ENCODE measurements around the gene ZNF300.
"Not testable (repeated sequence)": the region's sequence is repeated elsewhere in the genome, so short reads cannot be mapped to it uniquely, and the experiment has no call there.

ZNF300 gene

DNA sequence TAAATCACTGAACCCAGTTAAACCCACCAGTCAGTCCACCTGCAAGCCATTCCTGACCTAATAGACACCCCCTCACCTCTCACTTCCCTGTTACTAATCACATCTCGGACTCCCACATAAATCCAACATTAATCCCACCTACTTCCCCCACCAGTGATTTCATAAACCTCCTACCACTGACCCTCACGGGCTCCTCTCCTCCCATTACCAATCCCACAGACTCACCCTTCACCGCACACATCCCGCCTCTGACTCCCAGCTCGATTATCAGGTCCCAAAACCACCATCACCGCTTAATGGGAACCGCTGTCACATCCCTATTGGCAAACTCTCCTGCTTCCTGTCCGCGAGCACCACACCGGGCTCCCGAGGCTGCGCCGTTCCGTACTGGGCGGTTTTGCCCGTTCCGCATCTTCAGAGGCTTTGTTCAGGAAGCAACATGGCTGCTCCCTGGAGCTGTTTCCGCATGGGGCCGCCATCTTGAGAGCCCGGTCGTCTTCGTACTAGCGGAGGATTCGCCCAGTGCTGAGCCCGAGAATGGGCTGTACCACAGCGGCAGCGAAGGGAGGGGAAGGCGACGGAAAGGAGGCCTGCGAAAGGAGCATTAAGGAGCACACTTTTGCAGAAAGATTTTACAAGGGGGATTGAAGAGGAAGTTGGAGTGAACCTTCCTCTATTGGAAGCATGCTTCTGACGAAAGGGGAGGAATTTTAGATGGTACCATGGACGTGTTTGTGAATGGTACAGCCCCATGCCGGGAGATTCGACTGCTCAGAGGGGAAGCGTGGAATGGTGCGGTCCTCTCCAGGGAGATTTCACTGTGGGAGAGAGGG lies at the start of gene ZNF300:
Gene ZNF300, minus strand, starts transcription at position 502 of the 833 bp plus-strand sequence. CDS start 1,825 bp downstream, outside the sequence.
- peak; percentile 92 for DNase-seq

DNA sequence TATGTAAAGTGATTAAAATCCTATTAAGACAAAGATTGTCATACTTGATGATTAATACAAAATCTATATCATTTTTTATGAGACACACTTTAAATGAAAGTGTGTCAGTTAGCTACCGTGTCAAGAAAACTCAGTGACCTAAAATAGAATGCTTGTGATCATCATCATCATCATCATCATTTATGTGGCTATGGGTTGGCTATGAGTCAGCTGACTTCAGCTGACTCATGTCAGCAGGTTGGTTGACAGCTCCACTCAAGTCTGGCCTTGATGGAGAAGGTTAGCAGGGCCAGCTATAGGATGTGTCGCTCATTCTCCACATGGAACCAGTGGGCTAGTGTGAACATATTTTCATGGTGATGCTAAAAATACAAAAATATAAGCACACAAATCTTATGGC lies 43.8 kb upstream of the ZNF300 start:
- DNase-seq, result no peak

DNA sequence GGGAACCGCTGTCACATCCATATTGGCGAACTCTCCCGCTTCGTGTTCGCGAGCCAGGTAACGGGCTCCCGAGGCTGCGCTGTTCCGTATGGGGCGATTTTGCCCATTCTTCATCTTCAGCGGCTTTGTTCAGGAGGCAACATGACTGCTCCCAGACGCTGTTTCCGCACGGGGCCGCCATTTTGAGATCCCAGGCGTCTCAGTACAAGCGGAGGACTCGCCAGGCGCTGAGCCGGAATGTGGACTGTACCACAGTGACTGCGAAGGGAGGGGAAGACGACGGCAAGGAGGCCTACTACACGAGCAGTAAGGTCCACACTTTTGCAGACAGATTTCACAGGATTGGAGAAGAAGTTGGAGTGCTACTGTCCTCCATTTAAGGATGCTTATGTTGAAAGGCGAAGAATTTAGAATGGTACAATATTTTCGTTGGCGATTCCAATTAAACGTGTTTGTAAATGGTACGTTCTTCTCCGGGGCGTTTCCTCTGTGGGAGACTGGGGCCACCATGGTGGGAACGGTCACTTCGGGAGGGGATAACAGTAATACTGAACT lies 41.6 kb upstream of the ZNF300 start:
- no peak for DNase-seq

DNA sequence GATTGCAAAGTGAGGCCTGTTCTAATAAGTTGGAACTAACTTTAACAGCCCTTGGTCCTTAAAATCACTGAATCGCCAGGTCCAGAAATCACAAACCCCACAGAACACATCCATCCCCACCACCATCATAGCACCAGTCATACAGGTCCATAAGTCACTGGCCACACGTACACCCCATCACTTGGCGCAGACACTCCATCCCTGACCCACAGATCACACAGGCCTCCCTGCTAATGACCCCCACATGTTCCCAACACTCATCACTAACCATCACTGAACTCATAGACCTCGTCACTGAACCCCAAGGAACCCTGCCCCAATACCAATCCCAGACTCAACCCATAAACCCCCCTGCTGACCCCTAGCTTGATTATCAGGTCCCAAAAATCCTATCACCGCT lies 41.2 kb upstream of the ZNF300 start:
- DNase-seq, result no peak

DNA sequence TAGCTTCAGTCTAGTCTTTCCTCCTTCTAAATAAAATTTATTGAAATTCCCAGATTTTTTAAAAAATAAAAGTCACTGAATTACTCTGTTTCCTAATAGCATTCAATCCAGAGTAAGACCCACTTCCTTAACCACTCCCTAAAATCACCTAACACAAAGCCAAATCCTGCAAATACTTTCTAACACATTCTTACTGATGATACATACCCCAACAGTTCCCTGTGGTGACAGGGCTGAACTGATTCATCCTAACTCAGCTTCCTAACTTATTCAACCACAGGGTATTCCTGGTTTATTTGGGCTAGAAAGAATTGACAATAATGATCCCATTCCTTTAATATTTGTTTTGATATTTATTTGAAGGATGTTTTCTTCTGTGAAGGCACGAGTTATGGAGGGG lies 40.7 kb upstream of the ZNF300 start:
- DNase-seq, result no peak

DNA sequence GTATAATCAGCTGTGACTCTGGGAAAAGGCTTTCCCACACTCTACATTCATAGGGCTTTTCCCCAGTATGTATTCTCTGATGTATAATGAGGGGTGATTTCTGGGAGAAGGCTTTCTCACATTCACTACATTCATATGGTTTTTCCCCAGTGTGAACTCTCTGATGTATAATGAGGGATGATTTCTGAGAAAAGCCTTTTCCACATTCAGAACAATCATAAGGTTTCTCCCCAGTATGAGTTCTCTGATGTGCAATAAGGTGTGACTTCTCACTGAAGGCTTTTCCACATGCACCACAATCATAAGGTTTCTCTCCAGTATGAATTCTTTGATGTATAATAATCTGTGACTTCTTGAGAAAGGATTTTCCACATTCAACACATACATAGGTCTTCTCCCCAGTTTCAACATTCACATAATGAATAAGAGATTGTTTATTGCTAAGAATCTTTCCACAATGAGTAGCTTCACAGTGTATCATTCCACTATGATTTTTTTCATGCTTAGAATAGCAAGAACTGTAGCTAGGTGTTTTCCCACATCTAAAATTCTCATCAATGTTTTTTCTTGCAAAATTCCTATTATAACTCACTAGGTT lies 26.7 kb upstream of the ZNF300 start:
- no peak for DNase-seq

DNA sequence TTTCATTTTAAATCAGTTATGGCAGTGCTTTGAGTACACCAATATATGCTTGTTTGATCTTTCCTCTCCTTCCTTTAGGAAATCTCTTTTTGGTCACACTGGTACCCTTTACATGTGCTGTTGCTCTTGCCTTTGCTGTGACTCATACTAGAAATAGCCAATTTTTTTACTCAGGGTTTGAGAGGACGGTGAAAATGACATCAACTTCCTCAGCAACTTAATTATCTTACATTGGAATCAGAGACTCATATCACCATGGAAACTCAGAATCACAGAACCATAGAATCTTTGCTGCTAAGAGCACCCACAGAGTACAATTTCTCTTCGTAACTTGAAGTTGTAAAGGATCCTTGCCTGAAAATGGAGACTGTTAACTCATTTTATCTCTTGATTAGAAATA lies 13.8 kb upstream of the ZNF300 start:
- no peak for DNase-seq

DNA sequence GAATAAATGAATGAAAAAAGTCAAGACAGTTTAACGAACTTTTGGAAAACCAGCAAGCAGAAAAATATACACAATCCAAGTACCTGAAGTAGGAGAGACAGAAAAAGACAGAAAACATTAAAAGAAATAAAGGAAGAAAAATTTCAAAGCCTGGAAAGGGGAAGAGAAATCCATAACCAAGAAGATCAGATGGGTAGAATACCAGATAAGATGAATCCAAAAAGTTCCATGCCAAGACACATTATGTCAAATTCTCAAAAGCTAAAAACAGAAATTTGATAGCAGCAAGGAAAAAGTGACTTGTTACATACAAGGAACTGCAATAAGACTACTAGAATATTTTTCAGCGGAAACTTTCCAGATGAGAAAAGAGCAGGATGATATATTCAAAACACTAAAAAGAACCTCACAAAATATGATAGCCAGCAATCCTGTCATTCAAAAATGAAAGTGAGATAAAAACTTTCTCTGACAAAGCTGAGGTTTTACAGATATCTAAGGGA lies 7.6 kb upstream of the ZNF300 start:
- no peak for DNase-seq

DNA sequence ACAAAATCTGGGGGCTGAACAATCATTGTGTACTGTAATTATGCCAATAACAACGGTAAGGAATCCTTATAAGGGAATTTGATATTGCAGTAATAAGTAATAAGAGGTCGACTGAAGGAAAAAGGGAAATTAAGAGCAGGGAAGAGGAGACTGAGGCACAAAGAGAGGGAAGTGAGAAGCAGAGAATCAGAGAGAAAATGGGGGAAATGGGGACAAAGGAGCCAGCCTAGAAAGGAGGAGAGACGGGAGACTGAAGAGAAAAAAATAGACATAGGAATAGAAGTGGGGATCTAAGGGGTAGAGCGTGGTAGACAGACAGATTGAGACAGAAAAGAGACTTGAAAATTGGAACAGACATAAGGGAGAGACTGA lies 518 bp upstream of the ZNF300 start:
- DNase-seq, result no peak

DNA sequence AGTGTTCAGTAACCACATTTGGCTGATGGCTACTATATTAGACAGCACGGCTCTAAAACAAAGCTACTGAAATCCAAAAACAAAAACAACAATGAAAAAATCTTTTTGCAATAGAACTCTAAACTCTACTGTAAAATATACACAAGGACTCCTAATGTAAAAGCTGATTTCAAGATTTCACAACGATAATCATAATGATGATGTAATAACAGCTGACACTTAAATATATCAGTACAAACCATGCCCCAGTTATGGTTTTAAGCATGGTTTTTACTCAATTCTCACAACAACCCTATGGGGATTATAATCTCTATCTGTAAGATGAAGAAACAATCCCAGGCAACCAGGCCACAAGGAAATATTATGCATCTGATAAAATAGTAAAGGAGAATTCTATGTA lies 3.3 kb downstream of the ZNF300 start:
- no peak for DNase-seq

DNA sequence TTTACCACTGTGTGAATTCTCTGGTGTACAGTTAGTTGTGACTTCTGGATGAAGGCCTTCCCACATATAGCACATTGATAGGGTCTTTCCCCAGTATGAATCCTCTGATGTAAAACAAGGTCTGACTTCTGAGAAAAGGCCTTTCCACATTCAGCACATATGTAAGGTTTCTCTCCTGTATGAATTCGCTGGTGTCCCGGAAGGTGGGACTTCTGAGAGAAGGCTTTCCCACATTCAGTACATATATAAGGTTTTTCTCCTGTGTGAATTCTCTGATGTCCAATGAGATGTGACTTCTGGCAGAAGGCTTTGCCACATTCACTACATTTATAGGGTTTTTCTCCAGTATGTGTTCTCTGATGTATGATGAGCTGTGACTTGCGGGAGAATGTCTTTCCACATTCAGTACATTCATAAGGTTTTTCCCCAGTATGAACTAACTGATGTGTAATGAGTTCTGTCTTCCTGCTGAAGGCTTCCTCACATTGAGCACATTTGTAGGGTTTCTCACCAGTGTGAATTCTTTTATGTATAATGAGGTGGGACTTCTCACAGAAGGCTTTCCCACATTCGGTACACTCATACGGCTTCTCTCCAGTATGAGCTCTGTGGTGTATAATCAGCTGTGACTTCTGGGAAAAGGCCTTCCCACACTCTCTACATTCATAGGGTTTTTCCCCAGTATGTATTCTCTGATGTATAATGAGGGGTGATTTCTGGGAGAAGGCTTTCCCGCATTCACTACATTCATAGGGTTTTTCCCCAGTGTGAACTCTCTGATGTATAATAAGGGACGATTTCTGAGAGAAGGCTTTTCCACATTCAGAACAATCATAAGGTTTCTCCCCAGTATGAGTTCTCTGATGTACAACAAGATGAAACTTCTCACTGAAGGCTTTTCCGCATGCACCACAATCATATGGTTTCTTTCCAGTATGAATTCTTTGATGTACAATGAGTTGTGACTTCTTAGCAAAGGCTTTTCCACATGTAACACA lies 9.1 kb downstream of the ZNF300 start:
- no peak for DNase-seq

DNA sequence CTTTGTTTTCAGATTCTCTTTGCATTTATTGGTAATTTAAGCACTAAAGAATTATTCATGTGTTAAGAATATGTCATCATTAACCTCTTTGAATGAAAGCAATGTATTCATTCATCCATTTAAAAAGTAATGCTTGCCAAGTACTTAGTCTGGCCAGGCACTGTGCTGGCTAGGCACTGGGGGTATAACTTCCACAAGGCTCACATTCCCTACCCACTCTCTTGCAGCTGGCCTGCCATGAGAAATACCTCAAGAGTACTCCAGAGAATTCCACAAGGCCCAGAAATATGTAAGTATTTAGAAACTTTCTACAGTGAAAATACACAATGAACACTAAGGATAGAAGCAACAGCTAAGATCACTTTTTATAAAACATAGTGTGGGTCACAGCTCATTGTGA lies 25.4 kb downstream of the ZNF300 start:
- no peak for DNase-seq

DNA sequence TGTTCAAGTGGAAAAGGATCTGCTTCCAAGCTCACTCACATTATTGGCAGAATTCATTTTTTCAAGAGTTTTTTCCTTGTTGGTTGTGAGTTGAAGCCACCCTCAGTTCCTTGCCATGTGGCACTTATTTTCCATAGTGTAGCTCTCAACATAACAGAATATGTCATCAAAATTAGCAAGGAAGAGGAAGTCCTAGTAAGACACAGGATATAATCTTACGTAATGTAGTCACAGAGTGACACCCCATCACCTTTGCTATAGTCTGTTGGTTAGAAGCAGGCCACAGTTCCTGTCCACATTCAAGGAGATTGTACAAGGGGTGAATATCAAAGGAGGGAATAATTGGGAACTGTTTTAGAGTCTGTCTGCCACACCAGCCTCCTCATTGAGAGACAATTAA lies 42.7 kb downstream of the ZNF300 start:
- DNase-seq, result no peak

DNA sequence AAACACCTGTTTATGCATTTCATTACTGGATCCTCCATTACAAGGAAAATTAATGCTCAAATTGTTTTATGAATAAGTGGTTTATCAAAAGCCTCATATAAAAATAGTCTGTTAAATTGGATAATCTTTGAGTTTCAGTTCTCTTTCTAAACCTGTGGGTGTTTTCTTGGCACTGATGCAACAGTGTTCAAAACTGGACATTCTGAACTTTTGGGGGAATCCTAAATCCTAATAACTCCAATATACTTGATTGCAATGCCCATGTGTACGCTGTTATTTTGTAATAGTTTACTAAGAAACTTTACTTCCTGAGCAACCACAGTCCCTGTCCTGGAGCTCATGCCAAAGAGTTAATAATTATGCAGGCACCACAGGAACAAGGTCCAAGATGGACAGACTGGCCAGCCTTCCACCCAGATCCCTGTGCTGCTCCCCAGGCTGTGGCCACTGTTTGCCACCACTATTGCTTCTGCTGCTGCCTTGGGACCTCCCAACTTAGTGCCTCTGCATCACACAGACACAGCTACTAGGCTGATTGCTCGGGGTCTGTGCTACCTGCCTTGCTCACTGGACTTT lies 44.4 kb downstream of the ZNF300 start:
- no peak for DNase-seq

DNA sequence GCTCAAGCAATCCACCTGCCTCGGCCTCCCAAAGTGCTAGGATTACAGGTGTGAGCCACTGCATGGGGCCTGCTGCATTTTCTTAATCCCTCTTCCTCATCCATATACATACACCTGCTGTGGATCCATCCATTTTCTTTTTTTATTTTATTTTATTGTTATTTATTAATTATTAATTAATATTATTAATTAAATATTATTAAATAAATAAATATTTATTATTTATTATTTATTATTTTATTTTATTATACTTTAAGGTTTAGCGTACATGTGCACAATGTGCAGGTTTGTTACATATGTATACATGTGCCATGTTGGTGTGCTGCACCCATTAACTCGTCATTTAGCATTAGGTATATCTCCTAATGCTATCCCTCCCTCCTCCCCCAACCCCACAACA lies 48.1 kb downstream of the ZNF300 start:
- DNase-seq, result not testable (repeated sequence)

DNA sequence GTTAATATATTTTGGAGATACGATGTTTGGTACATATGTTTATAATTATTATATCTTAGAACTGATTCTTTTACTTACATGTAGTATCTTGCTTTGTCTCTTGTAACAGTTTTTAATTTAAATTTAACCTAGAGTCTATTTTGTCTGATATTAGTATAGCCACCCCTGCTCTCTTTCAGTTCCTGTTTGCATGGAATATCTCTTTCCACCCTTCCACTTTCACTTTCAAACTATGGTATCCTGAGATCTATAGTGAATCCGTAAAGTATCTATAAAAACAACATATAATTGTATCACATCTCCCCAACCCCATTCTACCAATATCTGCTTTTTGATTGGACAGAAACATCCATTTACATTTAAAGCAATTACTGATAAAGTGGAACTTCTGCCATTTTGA lies 51.2 kb downstream of the ZNF300 start:
- DNase-seq, result no peak

DNA sequence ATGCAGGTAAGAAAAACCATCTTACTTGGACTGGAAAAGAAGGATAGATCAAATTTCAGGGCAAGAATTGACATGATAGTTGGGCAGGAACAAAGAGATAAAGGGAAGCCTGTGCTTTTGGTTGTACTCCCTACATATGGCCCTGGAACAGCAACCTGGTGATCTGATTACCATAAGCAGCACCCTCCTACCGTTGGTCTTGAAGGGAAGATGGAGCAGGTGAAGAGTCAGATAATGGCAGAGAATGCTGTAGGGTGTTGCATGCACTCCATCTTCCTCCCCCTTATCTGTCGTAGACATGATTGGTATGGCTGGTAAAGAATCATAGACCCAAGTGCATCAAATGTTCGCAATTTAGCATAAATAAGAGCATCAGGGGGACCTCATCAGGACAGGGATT lies 53.7 kb downstream of the ZNF300 start:
- no peak for DNase-seq

DNA sequence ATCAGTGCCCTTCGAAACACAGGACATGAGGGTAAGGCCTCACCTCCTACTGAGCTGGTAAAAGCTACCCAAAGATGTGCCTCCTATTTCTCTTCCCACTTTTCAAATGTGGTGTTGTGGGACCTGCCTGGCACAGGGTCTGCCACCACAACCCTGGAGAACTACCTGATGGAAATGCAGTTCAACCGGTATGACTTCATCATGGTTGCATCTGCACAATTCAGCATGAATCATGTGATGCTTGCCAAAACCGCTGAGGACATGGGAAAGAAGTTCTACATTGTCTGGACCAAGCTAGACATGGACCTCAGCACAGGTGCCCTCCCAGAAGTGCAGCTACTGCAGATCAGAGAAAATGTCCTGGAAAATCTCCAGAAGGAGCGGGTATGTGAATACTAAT lies 56.5 kb downstream of the ZNF300 start:
- no peak for DNase-seq

DNA sequence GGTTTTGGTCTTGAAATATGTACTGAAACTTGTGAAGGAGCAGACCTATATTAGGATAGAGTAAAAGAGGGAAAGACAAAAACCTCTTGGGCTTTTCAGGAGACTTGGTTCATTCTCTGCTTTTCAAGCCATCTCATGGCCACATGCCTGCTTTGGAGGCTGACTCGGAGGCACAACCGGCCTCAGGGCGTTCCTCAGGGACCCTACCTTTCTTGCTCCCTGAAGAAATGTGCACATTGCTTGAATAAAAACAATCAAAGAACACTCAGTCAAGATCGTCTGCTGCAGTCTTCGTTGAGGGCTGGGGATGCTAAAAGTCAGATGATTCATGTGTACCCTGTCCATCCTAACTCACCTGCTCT lies 57.5 kb downstream of the ZNF300 start:
- DNase-seq, result no peak

DNA sequence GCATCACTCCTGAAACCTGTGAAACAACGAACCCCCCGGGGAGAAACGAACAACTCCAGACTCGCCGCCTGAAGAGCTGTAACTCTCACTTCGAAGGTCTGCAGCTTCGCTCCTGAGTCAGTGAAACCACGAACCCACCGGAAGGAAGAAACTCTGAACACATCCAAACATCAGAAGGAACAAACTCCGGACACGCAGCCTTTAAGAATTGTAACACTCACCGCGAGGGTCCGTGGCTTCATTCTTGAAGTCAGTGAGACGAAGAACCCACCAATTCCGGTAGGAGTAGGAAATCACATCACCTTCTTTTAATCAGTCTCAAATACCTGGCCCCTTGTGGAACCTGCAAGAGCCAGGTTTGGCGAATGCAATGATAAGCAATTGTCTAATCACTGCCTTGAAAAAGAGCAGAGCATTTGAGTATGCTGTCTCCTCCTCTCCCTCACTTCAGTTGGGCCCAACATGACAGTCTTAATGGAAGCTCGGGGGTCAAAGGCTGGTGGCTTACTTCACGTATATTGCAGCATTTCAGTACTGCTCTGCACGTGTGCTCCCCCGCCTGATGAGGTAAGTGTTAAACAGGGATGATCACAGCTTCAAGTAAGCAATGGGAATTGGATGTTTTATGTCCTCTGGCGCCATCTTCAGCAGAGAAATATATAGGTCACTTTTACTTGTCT lies 58.0 kb downstream of the ZNF300 start:
- peak; percentile 46 for DNase-seq

DNA sequence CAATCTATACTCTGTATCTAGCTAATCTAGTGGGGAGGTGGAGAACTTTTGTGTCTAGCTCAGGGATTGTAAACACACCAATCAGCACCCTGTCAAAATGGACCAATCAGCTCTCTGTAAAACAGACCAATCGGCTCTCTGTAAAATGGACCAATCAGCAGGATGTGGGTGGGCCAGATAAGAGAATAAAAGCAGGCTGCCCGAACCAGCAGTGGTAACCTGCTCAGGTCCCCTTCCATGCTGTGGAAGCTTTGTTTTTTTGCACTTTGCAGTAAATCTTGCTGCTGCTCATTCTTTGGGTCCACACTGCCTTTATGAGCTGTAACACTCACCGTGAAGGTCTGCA lies 58.5 kb downstream of the ZNF300 start, which contains the start of gene IRGM:
Gene IRGM, plus strand, starts transcription at position 214 of the 346 bp plus-strand sequence. CDS start 1,603 bp downstream, outside the sequence.
- DNase-seq, result not testable (repeated sequence)

Data from NCI-H2029 (cell line).